Gastrocnemius medialis (tissue), 4 donors: Measurements from ENCODE around the gene C1QL4. TPM values are rescaled to one million over a fixed set of nuclear protein-coding genes. Genes with fewer than 3 reads are reported as not detected.

Source experiments
- ATAC-seq, 2 donors: fragments of 150-250 bp; one replicate each; pipeline ENCODE4 v1.9.1; 2016
- DNase-seq, 2 donors: peaks; one replicate each; pipeline ENCODE4 v3.0.0-alpha.2; 2019
- H3K27ac ChIP-seq, 4 donors: fragments of 200-600 bp; sonication (generic); 1 replicate in 1 of 4; 2 replicates in 3 of 4; pipeline ENCODE4 v1.5.1; 2016 to 2018; ENCODE audit warnings: mild to moderate bottlenecking in 2 of 4, moderate library complexity in 1 of 4
- H3K27me3 ChIP-seq, 3 donors: fragments of 200-600 bp; sonication (generic) in 2 of 3; 1 replicate in 1 of 3; 2 replicates in 2 of 3; pipeline versions ENCODE4 v1.5.1 to v1.6.0; 2016 to 2019; ENCODE audit warnings: mild to moderate bottlenecking in 1 of 3, moderate library complexity in 1 of 3
- H3K36me3 ChIP-seq, 2 donors: fragments of 200-600 bp; sonication (generic) in 1 of 2; one replicate each; pipeline ENCODE4 v1.5.1; 2017 to 2018
- H3K4me1 ChIP-seq, 2 donors: fragments of 200-600 bp; sonication (generic) in 1 of 2; one replicate each; pipeline ENCODE4 v1.5.1; 2016 to 2017; ENCODE audit warnings: mild to moderate bottlenecking in 2 of 2
- H3K4me3 ChIP-seq, 4 donors: fragments of 200-600 bp; sonication (generic) in 3 of 4; 1 replicate in 1 of 4; 2 replicates in 3 of 4; pipeline ENCODE4 v1.5.1; 2016 to 2019; ENCODE audit warnings: mild to moderate bottlenecking in 2 of 4
- H3K9me3 ChIP-seq, 3 donors: fragments of 200-600 bp; sonication (generic) in 2 of 3; 1 replicate in 1 of 3; 2 replicates in 2 of 3; pipeline ENCODE4 v1.5.1; 2016 to 2019
- CTCF ChIP-seq, 5 experiments: fragments of 450-650 bp in 3 of 5; fragments of 200-600 bp in 2 of 5; sonication (generic) in 2 of 5; IDR thresholded peaks in 4 of 5; conservative IDR thresholded peaks in 1 of 5; 1 replicate in 4 of 5; 2 replicates in 1 of 5; pipeline ENCODE4 v1.5.1; 2016 to 2019; ENCODE audit warnings: antibody characterized with exemption in 5 of 5, mild to moderate bottlenecking in 3 of 5, moderate library complexity in 3 of 5
- POLR2A ChIP-seq, 2 donors: fragments of 450-650 bp; IDR thresholded peaks; one replicate each; pipeline ENCODE4 v1.6.1; 2017; ENCODE audit warnings: antibody characterized with exemption in 2 of 2, mild to moderate bottlenecking in 2 of 2, moderate library complexity in 2 of 2
- in situ Hi-C, 4 donors: fragments of 200-750 bp; cut with MboI; loops; one replicate each; pipeline versions ENCODE4 v1.15.0 to v1.8.0; 2017; ENCODE audit warnings: low sequenced_read_pairs in 4 of 4
- intact Hi-C: fragments of 100-400 bp; cut with DNase I; formaldehyde crosslinking; loops from one replicate; pipeline ENCODE4 v1.15.1; 2023; ENCODE audit warnings: low total_unique reads
- total RNA-seq, 4 donors: library from RNA; depleted of rRNA; stranded (reverse); fragments of >200 nt; gene quantifications; one replicate each; pipeline versions ENCODE4 v1.1.0 to v1.2.3, GENCODE V29; 2016

The C1QL4 gene
- total RNA-seq, 4 donors from 2014 or later, result not detected

- in situ Hi-C loops, result loop anchor here in 2 of 4 donors (5.0 kb wide), 1 partner anchor 155 kb away; no protein-coding TSS in a partner anchor
- no peak for TF ChIP-seq CTCF (IDR thresholded peaks at IDR 0.05 in 4 of 5, conservative IDR thresholded peaks at IDR 0.05 in 1 of 5)
- no peak for TF ChIP-seq POLR2A (IDR thresholded peaks at IDR 0.05)
- intact Hi-C loops, result no loop called here
- ATAC-seq (no peak), DNase-seq (no peak)
- Histone ChIP-seq H3K4me1 (peaks cover 4 to 14% of the 10 kb centered on the region in 2 donors), H3K36me3 (no peaks in the 10 kb centered on the region), H3K4me3 (no peak overlapping the region), H3K9me3 (no peaks in the 10 kb centered on the region), H3K27ac (no peak overlapping the region), H3K27me3 (no peaks in the 10 kb centered on the region)
These were observed 25.1 kb upstream of the C1QL4 start for GRCh38 chr12:49362077-49362476.

GRCh38 chr12:49359671-49360070 is 22.7 kb upstream of the C1QL4 start:
- in situ Hi-C loops, result loop anchor here (5.0 to 10.0 kb wide), 2 partner anchors 155 to 158 kb away; no protein-coding TSS in a partner anchor

GRCh38 chr12:49358483-49359141 is 21.6 kb upstream of the C1QL4 start:
- no peaks in the 10 kb centered on the region for H3K9me3 ChIP-seq
- no peak overlapping the region for H3K27ac ChIP-seq
- peak; percentile 79 to 94 for ATAC-seq
- TF ChIP-seq CTCF (IDR thresholded peaks at IDR 0.05 in 4 of 5, conservative IDR thresholded peaks at IDR 0.05 in 1 of 5) (peak; percentile 82 to 92 (median 84)), POLR2A (IDR thresholded peaks at IDR 0.05) (no peak)
- in situ Hi-C loops (loop anchor here in 2 of 4 donors (10.0 kb wide), 1 partner anchor 156 kb away; no protein-coding TSS in a partner anchor), intact Hi-C loops (loop anchor here (1.0 kb wide), 3 partner anchors 156 to 222 kb away; no protein-coding TSS in a partner anchor)
- peaks cover 0 to 7% of the 10 kb centered on the region in 2 donors for H3K4me1 ChIP-seq
- no peaks in the 10 kb centered on the region for H3K36me3 ChIP-seq
- peak in 1 of 2 donors; percentile 53 for DNase-seq
- H3K27me3 ChIP-seq, result no peaks in the 10 kb centered on the region
- no peak overlapping the region for H3K4me3 ChIP-seq

More at GRCh38 chr12:49359671-49360070, 22.7 kb upstream of the C1QL4 start:
- DNase-seq (no peak), ATAC-seq (no peak)
- no peaks in the 10 kb centered on the region for H3K9me3 ChIP-seq
- intact Hi-C loops, result loop anchor here (1.0 kb wide), 1 partner anchor 206 kb away; no protein-coding TSS in a partner anchor
- H3K27me3 ChIP-seq, result no peaks in the 10 kb centered on the region
- H3K4me3 ChIP-seq, result no peak overlapping the region
- TF ChIP-seq POLR2A (IDR thresholded peaks at IDR 0.05) (no peak), CTCF (IDR thresholded peaks at IDR 0.05 in 4 of 5, conservative IDR thresholded peaks at IDR 0.05 in 1 of 5) (no peak)
- H3K27ac ChIP-seq, result no peak overlapping the region
- H3K36me3 ChIP-seq, result no peaks in the 10 kb centered on the region
- H3K4me1 ChIP-seq, result peaks cover 0 to 7% of the 10 kb centered on the region in 2 donors

- DNase-seq (no peak), ATAC-seq (no peak)
- peak in 1 of 5 experiments; percentile 45 for TF ChIP-seq CTCF (IDR thresholded peaks at IDR 0.05 in 4 of 5, conservative IDR thresholded peaks at IDR 0.05 in 1 of 5)
- TF ChIP-seq POLR2A (IDR thresholded peaks at IDR 0.05), result no peak
- H3K4me3 ChIP-seq, result no peak overlapping the region
- H3K4me1 ChIP-seq, result peaks cover 0 to 7% of the 10 kb centered on the region in 2 donors
- H3K27ac ChIP-seq, result no peak overlapping the region
- intact Hi-C loops (no loop called here), in situ Hi-C loops (loop anchor here in 2 of 4 donors (10.0 kb wide), 1 partner anchor 158 kb away; no protein-coding TSS in a partner anchor)
- H3K36me3 ChIP-seq, result no peaks in the 10 kb centered on the region
- H3K9me3 ChIP-seq, result no peaks in the 10 kb centered on the region
- H3K27me3 ChIP-seq, result peaks cover 0 to 3% (median 2%) of the 10 kb centered on the region in 3 donors
These were observed 20.2 kb upstream of the C1QL4 start for GRCh38 chr12:49357103-49357678.
